ENCODE measurements around the gene LDB2.
A peak's percentile ranks its signal among the peaks of the same experiment; 100 is the strongest.

LDB2 gene

DNA sequence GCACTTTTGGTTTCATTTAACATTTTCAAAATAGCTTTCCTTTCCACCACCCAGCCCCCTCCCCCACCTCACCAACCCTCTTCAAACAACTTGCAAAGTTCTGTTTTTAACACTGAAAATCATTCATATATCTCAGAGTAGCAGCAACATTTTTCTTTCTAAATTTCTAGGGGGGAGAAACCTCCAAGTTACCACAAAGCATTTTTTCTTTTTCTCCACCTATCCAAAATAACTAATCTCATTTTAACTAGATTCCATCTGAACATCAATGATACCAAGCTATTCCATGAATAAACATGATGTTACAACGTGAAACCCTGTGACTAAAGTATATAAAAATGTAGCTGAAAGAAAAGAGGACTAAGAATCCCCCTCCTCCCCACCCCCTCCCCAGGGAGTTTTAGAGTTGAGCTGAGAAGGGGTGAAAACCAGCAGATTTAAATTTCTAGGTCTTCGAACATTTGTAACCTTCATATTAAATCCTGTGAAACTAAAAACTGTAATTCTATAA is 5.2 kb downstream of the LDB2 start:
- H3K27me3 Mint-ChIP-seq (ENCODE audit: low read depth, poor library complexity) = peaks cover under 1% of the 10 kb centered on the region
- peaks cover 15% of the 10 kb centered on the region for H3K36me3 Mint-ChIP-seq (ENCODE audit: low read depth)
- peak overlapping the region; percentile 88 for H3K27ac Mint-ChIP-seq
- no peak for DNase-seq
- H3K4me3 Mint-ChIP-seq = peak overlapping the region; percentile 68
- TF ChIP-seq, protein P1, sequence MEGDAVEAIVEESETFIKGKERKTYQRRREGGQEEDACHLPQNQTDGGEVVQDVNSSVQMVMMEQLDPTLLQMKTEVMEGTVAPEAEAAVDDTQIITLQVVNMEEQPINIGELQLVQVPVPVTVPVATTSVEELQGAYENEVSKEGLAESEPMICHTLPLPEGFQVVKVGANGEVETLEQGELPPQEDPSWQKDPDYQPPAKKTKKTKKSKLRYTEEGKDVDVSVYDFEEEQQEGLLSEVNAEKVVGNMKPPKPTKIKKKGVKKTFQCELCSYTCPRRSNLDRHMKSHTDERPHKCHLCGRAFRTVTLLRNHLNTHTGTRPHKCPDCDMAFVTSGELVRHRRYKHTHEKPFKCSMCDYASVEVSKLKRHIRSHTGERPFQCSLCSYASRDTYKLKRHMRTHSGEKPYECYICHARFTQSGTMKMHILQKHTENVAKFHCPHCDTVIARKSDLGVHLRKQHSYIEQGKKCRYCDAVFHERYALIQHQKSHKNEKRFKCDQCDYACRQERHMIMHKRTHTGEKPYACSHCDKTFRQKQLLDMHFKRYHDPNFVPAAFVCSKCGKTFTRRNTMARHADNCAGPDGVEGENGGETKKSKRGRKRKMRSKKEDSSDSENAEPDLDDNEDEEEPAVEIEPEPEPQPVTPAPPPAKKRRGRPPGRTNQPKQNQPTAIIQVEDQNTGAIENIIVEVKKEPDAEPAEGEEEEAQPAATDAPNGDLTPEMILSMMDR (IDR thresholded peaks at IDR 0.05) = no peak
- peaks cover 72% of the 10 kb centered on the region for H3K4me1 Mint-ChIP-seq
- no peaks in the 10 kb centered on the region for H3K9me3 Mint-ChIP-seq

DNA sequence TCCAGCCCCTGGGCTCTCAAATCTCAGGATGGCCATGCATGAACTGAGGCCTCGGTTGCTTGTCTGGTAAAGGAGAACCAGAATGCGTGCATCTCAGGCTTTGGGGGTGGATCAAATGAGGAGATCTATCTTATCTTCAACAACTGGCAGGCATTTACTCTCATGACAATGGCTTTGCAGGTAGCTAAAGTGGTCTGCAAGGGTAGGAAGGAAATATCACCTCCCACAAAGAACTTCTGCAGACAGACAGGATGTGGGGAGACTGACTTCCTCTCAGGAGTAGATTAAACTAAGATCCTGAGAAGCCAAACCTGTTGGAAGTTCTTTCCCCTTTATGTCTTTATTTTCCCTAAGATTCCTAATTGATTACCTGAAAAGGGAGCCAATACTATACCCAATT is 7.8 kb downstream of the LDB2 start:
- no peak for DNase-seq
- H3K36me3 Mint-ChIP-seq (ENCODE audit: low read depth) = peaks cover 31% of the 10 kb centered on the region
- H3K9me3 Mint-ChIP-seq = peaks cover under 1% of the 10 kb centered on the region
- H3K4me1 Mint-ChIP-seq = peaks cover 49% of the 10 kb centered on the region
- H3K4me3 Mint-ChIP-seq = no peak overlapping the region
- H3K27me3 Mint-ChIP-seq (ENCODE audit: low read depth, poor library complexity) = no peaks in the 10 kb centered on the region
- H3K27ac Mint-ChIP-seq = no peak overlapping the region
- TF ChIP-seq, protein P1 (IDR thresholded peaks at IDR 0.05) = no peak

DNA sequence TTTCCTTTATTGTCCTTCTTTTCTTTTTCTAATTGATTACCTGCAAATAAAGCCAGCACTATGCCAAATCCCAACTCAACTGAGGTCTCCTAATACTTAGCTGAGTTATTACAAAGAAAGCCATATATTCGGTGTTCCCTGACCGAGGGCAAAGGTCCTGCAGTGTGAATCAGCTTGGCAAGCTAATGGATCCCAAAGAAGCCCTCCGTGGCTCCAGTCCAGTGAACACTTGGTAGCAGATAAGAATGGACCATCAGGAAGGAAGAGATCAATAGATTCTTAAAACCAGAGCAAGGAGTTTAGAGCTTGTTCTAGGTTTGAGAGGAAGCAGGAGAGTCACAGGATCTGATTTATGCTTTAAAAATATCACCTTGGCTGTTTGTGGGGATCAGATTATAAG is 8.5 kb downstream of the LDB2 start:
- no peak for DNase-seq
- TF ChIP-seq, protein P1 (IDR thresholded peaks at IDR 0.05) = no peak
- Mint-ChIP-seq H3K4me1 (peaks cover 42% of the 10 kb centered on the region), H3K4me3 (no peak overlapping the region), H3K27ac (peak overlapping the region; percentile 8), H3K27me3 (ENCODE audit: low read depth, poor library complexity) (no peaks in the 10 kb centered on the region), H3K36me3 (ENCODE audit: low read depth) (peaks cover 38% of the 10 kb centered on the region), H3K9me3 (peaks cover 3% of the 10 kb centered on the region)

DNA sequence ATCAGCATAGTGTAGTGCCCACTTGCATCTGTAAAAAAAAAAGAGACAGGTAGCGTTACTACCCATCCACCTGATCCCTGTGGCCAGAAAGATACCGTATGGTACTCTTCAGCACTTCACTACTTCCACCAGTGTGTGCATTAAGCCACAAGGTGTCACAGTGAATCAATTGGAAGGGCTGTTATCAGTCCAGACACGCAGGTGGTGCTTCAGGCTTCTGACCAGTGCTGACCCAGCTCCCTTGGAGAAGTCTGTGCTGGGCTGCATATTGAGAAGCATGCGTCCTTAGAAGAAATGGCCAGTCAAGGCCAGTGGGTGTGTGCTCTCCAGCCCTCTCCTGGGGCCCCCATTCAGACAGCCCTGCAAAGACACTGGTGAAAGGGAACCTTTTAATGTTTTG is 10.6 kb downstream of the LDB2 start:
- Mint-ChIP-seq H3K4me3 (no peak overlapping the region), H3K27me3 (ENCODE audit: low read depth, poor library complexity) (no peaks in the 10 kb centered on the region), H3K36me3 (ENCODE audit: low read depth) (peaks cover 59% of the 10 kb centered on the region), H3K9me3 (peaks cover 3% of the 10 kb centered on the region), H3K27ac (no peak overlapping the region), H3K4me1 (peaks cover 38% of the 10 kb centered on the region)
- DNase-seq = no peak
- TF ChIP-seq, protein P1 (IDR thresholded peaks at IDR 0.05) = no peak

GRCh38 chr4:16884673-16885460 is 13.6 kb downstream of the LDB2 start:
- no peaks in the 10 kb centered on the region for H3K27me3 Mint-ChIP-seq (ENCODE audit: low read depth, poor library complexity)
- H3K4me3 Mint-ChIP-seq = no peak overlapping the region
- no peak for DNase-seq
- TF ChIP-seq, protein P1 (IDR thresholded peaks at IDR 0.05) = no peak
- peaks cover 79% of the 10 kb centered on the region for H3K36me3 Mint-ChIP-seq (ENCODE audit: low read depth)
- peaks cover 31% of the 10 kb centered on the region for H3K4me1 Mint-ChIP-seq
- no peak overlapping the region for H3K27ac Mint-ChIP-seq
- H3K9me3 Mint-ChIP-seq = peaks cover 14% of the 10 kb centered on the region

DNA sequence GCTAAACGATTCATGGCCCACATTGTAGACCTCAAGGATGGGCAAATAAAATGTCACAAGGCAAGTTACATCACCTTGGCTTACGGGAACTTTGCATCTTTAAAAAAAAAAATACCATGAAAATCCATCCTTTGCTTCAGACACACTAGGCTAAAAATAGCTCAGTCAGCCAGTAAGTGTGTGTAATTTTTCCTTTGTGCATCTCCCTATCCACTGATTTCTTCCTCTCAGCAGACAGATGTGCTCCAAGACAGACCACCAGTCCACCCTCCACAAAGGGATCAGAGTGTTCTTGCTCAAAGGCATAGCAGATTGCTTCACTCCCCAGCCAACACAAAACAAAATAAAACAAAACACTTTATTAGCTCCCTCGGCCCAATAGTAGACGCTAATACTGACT is 14.6 kb downstream of the LDB2 start:
- Mint-ChIP-seq H3K4me3 (no peak overlapping the region), H3K9me3 (peaks cover 25% of the 10 kb centered on the region), H3K27me3 (ENCODE audit: low read depth, poor library complexity) (no peaks in the 10 kb centered on the region), H3K27ac (peak overlapping the region; percentile 94), H3K4me1 (peaks cover 30% of the 10 kb centered on the region), H3K36me3 (ENCODE audit: low read depth) (peaks cover 84% of the 10 kb centered on the region)
- DNase-seq = no peak
- TF ChIP-seq, protein P1 (IDR thresholded peaks at IDR 0.05) = no peak

Data from nephron progenitor cell (in vitro differentiated cells).